ENCODE measurements around the gene WWTR1.

WWTR1 gene

DNA sequence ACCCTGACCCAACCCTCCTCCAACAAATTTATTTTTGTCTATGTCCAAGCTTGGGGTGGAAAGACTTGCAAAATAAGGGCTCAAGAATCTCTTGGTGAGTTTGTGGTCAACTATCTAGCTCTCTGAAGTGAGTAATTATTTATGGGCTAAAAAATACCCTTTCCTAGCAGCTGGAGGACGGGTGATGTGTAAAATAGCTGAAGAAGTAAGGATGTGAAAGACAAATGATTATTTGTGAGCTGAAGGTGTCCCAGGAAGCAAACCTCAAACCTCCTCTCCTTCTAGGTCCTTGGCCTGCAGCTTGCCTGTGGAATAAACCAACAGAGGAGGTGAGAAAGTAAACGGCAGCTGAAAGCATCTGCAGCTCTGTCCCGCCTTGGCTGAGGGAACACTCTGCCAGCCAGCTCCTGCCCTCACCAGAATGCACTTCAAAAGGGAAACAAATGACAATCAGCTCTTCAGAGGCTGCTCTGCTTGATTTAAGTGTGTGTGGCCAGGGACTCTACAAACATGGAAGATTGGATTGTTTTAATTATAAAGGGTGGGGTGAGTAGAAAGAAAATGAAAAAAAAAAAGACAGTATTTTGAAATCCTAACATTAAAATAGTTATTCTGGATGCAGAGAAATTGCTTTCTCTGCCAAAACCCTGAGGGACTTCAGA is 123.0 kb downstream of the WWTR1 start:
- DNase-seq = peak in 26 of 51 donors; percentile 4 to 69 (median 28)

GRCh38 chr3:149534082-149534481 is 123.7 kb downstream of the WWTR1 start:
- DNase-seq = no peak

GRCh38 chr3:149532489-149533180 is 125.2 kb downstream of the WWTR1 start:
- DNase-seq = peak in 20 of 51 donors; percentile 7 to 30 (median 14)

- DNase-seq = no peak
Observed at GRCh38 chr3:149529099-149529498, 128.7 kb downstream of the WWTR1 start.

DNA sequence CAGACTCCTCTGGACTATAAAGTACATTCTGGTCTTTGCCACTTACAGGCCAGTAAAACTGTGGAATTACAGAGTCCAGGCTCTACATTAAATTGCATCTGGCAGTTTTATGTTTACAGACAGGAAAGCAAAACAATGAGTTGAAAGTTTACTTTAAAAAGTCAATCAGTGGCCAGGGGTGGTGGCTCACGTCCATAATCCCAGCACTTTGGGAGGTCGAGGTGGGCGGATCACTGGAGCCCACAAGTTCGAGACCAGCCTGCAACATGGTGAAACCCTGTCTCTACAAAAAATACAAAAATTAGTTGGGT is 129.5 kb downstream of the WWTR1 start:
- DNase-seq = no peak

DNA sequence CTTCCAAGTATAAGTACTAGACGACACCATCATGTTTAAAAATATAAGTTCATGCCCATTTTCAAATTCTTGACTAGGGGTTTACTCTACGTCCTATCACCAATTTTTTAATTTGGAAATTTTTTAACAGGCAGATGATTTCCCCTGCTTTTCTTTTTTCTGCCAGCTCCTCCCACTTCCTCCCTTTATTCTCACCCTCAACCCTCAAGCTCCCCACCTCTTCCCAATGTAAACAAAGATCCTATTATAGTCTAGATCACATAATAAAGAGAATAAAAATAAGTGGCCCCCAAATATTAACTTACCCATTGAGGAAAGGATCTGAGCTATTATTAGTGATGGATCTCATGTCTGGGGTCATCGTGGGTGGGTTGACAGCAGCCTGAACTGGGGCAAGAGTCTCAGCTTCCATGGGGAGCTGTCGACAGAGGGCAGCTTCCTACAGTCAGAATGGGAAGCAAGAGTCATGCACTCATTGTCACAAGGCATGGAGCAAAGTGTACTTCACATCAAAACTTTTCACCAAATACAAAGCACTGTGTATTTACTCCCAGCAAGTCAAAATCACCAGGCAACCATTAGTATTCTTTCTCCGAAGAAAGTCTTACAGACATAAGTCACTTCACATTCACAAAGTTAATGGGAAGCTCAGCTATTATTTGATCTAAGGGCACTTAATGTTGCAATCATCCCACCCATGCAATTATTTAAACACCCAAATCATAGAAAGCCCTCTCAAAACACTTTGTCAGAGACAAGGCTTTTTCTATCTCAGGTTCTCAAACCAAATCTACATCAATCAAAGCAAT is 130.1 kb downstream of the WWTR1 start:
- DNase-seq = peak in 11 of 51 donors; percentile 1 to 50 (median 13)

DNA sequence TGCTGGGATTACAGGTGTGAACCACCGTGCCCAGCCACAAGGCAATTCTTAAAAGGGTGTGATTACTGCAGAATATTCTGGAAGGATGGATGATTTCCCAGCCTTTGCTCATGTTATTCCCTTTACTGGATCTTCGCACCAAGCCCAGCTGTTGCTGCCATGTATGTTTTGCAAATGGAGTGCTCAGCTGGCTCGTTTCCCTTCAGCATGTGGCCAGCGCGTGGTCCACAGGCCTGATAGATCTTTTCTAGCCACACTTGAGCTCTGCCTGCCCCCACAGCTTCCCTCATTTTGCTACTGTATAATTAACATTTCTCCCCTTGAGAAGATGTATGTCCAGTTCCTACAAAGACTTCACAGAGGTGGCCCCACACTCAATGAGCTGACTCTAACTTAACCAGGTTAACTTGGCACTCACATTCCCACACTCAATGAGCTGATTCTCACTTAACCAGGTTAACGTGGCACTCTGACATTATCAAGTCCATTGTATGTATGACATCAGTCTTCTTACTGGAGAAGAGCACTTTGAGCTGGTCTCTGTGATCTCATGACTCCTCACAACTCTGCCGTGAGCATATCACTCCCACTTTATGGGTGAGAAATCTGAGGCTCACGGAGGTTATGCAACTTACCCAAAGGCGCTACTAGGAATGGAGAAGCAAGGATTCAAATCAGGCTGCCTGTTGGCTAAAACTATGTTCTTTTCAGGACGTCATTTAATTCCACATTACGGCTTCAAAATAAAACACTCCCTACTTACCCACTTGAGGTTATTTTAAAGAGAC is 134.1 kb downstream of the WWTR1 start:
- no peak for DNase-seq

DNA sequence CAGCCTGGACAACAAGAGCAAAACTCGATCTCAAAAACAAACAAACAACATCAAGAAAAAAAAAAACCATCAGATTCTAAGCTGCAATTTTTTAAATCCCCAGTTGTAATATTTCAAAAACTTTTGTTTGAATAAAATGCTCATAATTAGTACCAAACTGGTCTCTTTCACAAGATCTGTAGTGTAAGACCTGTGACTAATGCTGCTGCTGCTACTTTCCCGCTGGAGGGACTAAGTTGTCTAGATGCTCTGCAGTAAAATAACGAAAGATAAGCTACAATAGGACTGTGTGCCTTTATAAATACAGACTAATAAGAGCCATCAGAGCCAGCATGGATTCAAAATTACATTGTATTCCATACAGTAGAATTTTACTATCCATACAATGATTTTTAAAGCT is 137.9 kb downstream of the WWTR1 start:
- DNase-seq = no peak

DNA sequence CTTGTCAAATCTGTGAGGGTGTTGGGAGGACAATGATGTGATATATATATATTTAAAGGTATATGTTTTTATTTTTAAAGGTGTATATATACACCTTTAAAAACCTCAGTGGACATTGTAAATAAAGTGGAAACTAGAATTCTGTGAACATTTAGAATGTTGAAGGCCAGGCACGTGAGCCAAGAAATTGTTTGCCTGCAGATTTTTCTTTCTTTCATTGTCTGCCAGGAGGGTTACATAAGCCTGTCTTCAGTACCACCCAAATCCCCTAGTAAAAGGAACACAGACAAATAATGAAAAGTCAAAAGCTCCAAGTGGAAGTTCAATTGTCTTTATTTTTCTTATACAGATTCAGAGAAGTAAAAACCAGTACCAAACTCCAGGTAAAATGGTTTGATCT is 140.9 kb downstream of the WWTR1 start:
- DNase-seq = no peak

DNA sequence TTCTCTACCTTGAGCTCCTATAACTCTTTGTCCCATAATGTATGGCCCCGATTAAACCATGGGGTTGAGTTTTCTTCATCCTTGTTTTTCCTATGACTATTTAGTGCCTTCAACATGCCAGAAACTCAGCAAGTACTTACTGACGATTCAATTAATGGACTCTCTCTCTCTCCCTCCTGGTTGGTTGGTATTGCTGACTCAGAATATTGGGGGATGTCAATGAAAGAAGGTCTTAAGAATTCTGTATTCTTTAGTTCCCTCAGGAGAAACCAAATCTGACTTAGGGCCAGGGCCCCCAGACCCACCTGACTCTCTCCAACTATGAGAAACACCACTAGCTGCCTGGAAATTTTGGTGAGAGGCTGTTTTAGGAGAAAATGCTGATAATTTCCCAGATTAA is 142.6 kb downstream of the WWTR1 start:
- no peak for DNase-seq

DNA sequence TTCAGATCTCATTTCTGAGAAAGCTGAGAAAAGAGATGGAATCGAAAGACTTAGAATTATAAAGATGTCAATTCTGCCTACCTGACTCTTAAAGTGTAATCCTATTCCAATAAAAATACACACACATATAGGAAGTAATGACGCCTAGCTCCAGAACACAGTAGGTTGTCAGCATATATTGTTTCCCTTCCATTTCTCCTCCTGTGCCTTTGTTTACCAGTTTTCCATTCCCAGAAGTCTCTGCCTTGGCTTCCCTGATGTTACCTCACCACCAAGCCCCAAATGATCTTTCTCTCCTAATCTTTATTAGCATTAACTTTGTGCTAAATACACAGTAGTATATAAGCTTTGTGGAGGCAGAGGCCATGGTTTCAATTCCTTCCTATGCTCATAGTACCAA is 143.4 kb downstream of the WWTR1 start:
- no peak for DNase-seq

DNA sequence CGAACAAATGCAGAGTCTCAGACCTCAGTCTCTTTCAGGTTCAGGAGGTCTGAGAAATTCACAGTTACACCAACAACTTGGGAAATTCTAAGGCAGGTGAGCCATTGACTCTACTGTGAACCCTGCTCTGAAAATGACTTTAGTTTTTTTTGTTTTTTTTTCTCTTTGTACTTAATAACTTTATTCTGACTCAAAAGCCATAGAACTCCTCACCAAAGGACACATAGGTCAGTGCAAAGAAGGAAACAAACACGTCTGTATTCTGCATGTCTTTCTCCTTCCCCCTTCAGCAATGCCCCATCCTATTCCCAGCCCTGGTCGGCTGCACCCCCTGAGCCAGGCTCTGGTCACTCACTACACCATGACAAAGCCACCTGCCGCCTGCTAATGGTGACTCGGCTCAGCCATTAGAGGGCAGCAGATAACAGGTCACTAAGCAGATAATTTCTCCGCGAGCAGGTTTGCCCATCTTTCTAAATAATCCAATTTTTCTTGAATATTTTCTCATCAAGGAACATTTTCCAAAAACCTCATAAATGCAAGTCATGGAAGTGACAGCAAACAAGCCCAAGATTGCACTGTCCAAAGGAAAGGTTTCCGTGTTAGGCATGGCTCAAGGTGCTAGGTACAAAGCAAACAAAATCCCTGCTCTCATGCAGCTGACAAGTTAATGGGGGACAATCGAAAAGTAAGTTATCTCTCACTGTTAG is 145.6 kb downstream of the WWTR1 start:
- peak in 36 of 51 donors; percentile 5 to 64 (median 36) for DNase-seq

DNA sequence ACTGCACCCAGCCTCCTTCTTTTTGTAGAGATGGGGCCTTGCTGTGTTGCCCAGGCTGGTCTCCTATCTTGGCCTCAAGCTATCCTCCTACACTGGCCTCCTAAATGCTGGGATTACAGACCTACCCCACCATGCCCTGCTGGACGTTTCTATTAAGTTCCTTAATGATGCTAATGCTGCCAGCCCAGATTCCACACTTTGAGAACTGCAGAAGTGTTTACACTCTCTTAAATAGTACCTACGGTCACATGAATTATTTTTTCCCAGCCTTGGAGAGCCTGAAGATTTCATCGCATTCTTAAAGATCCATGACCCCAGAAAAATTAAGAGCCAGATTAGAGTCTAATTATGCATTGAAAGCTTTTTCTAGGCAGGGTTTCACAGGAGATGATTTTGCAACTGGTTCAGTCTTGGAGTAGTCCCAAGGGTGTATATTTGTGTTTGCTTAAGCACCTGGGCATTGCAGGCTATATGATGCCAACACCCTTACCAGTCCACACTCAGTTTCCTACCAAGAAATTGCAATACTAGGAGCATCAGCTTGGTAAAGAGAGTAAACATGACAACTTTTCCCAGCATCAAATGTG is 146.7 kb downstream of the WWTR1 start:
- DNase-seq = no peak

- DNase-seq = no peak
Observed at GRCh38 chr3:149510480-149510879, 147.3 kb downstream of the WWTR1 start.

GRCh38 chr3:149509526-149509925 is 148.3 kb downstream of the WWTR1 start:
- DNase-seq = no peak

- peak in 1 of 51 donors; percentile 21 for DNase-seq
Observed at GRCh38 chr3:149507491-149508324, 150.1 kb downstream of the WWTR1 start.

DNA sequence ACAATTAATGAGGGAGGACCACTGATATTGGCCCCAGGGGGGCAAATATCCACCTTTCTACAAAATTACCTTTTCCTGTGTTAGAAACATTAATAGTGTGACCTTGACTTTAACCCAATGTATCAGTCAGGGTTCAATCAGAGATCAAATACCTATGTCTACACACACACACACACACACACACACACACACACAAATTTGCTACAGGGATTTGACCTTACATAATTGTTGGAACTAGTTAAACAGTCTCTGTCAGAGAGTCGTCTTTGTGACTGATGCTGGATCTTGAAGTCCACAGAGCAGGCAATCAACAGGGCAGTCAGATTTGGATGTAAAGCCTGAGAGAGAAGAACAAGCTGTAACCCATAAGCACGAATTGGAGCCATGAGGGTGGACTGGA is 150.9 kb downstream of the WWTR1 start:
- no peak for DNase-seq

GRCh38 chr3:149506540-149506939 is 151.3 kb downstream of the WWTR1 start:
- no peak for DNase-seq

GRCh38 chr3:149502438-149502837 is 155.4 kb downstream of the WWTR1 start:
- no peak for DNase-seq

- no peak for DNase-seq
Observed at GRCh38 chr3:149501524-149501923, 156.3 kb downstream of the WWTR1 start.

Measured in hypothalamus (tissue), 51 donors.